Left ventricle myocardium inferior (tissue), 1 donor: ENCODE measurements around the gene DCDC1. TPM values are rescaled to one million over a fixed set of nuclear protein-coding genes. Genes with fewer than 3 reads are reported as not detected.
"Not testable (repeated sequence)": the region's sequence is repeated elsewhere in the genome, so short reads cannot be mapped to it uniquely, and the experiment has no call there.

Experiments
- DNase-seq: peaks from one replicate; pipeline ENCODE4 v3.0.0-alpha.2; 2020
- H3K27ac ChIP-seq: fragments of 200-600 bp; replicated peaks from 2 replicates; pipeline ENCODE4 v1.8.0; 2021
- H3K27me3 ChIP-seq: fragments of 200-600 bp; 2 replicates; pipeline ENCODE4 v1.8.0; 2021; ENCODE audit warnings: low read depth
- H3K36me3 ChIP-seq: fragments of 200-600 bp; 2 replicates; pipeline ENCODE4 v1.8.0; 2021
- H3K4me1 ChIP-seq: fragments of 200-600 bp; 2 replicates; pipeline ENCODE4 v1.8.0; 2021
- H3K4me3 ChIP-seq: fragments of 200-600 bp; 2 replicates; pipeline ENCODE4 v1.8.0; 2021; ENCODE audit warnings: mild to moderate bottlenecking, moderate library complexity
- H3K9me3 ChIP-seq: fragments of 200-600 bp; replicated peaks from 2 replicates; pipeline ENCODE4 v1.8.0; 2021
- CTCF ChIP-seq: fragments of 200-600 bp; IDR thresholded peaks from 2 replicates; pipeline ENCODE4 v1.8.0; 2021; ENCODE audit warnings: antibody characterized with exemption, mild to moderate bottlenecking, borderline replicate concordance
- intact Hi-C: fragments of 100-400 bp; cut with micrococcal nuclease; formaldehyde crosslinking; loops from one replicate; pipeline ENCODE4 v1.11.0; 2022
- total RNA-seq: library from RNA; stranded (reverse); fragmentation: NEBNext Ultra II Directional; extraction: Animal tissue kit (Norgen Biotek cat#: 25700); gene quantifications from one replicate; pipeline ENCODE4 v1.2.1, GENCODE V29; 2021
- donor health status: DM: no; HTN: yes; CAD: no; lungs with severe emphysema.

The DCDC1 gene
- total RNA-seq, 1 donor from 2014 or later = not detected

DNA sequence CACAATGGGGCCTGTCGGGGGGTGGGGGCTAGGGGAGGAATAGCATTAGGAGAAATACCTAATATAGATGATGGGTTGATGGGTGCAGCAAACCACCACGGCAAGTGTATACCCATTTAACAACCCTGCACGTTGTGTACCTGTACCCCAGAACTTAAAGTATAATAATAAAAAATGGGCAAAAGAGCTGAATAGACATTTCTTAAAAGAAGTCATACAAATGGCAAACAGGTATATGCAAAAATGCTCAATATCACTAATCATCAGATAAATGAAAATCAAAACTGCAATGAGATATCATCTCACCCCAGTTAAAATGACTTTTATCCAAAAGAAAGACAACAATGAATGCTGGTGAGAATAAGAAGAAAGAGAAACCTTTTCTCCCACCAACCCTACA, 419.7 kb downstream of the DCDC1 start:
- Histone ChIP-seq H3K36me3 (no peaks in the 10 kb centered on the region), H3K4me1 (no peaks in the 10 kb centered on the region), H3K9me3 (peaks cover 21% of the 10 kb centered on the region), H3K27ac (no peak overlapping the region), H3K27me3 (no peaks in the 10 kb centered on the region), H3K4me3 (no peak overlapping the region)
- no peak for DNase-seq
- TF ChIP-seq CTCF = no peak
- intact Hi-C loops = no loop called here

DNA sequence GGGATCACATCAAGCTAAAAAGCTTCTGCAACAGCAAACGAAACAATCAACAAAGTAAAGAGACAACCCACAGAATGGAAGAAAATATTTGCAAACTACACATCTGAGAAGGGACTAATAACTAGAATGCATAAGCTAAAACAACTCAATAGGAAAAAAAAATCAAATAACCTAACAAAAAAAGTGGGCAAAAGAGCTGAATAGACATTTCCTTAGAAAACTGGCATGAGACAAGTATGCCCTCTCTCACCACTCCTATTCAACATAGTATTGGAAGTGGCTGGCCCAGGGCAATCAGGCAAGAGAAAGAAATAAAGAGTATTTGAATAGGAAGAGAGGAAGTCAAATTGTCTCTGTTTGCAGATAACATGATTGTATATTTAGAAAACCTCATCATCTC, 421.8 kb downstream of the DCDC1 start:
- H3K9me3 ChIP-seq = peaks cover 21% of the 10 kb centered on the region
- intact Hi-C loops, H3K27me3 ChIP-seq, H3K27ac ChIP-seq, H3K4me3 ChIP-seq, H3K4me1 ChIP-seq, DNase-seq, H3K36me3 ChIP-seq: not testable (repeated sequence)

DNA sequence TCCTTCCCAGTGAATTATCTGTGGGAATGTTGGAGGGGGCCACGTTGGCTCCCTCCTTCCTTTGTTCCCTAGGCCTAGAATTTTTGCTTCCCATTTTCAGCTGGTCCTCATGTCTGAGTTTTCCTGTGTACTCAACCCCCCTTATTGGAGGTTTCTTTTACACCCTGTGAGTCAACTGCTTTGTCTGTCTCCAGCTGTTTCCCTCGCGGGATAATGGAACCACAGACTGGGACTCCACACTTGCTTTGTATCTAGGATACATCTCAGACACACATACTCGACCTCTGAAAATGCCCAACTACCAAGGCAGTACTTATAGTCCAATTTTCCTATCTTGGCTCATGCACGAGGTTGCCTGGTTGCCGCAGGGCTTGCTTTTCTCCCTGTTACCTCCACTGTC, 430.7 kb downstream of the DCDC1 start:
- H3K9me3 ChIP-seq = peaks cover 6% of the 10 kb centered on the region
- TF ChIP-seq CTCF = no peak
- H3K27ac ChIP-seq = no peak overlapping the region
- DNase-seq = no peak
- H3K36me3 ChIP-seq = no peaks in the 10 kb centered on the region
- no peak overlapping the region for H3K4me3 ChIP-seq
- intact Hi-C loops = no loop called here
- no peaks in the 10 kb centered on the region for H3K4me1 ChIP-seq
- no peaks in the 10 kb centered on the region for H3K27me3 ChIP-seq

- intact Hi-C loops = no loop called here
- Histone ChIP-seq H3K9me3 (peaks cover 6% of the 10 kb centered on the region), H3K4me1 (no peaks in the 10 kb centered on the region), H3K27me3 (peaks cover 3% of the 10 kb centered on the region), H3K4me3 (no peak overlapping the region), H3K36me3 (no peaks in the 10 kb centered on the region), H3K27ac (no peak overlapping the region)
- TF ChIP-seq CTCF = no peak
- DNase-seq = no peak
Measured at GRCh38 chr11:30938171-30938570, 431.4 kb downstream of the DCDC1 start.

- TF ChIP-seq CTCF = no peak
Measured at GRCh38 chr11:30936491-30936890, 433.0 kb downstream of the DCDC1 start.

GRCh38 chr11:30935861-30936260, 433.7 kb downstream of the DCDC1 start:
- H3K36me3 ChIP-seq = no peaks in the 10 kb centered on the region
- peaks cover 7% of the 10 kb centered on the region for H3K27me3 ChIP-seq
- TF ChIP-seq CTCF = no peak
- H3K9me3 ChIP-seq = peaks cover 6% of the 10 kb centered on the region
- H3K27ac ChIP-seq = no peak overlapping the region
- intact Hi-C loops = no loop called here
- H3K4me3 ChIP-seq = no peak overlapping the region
- H3K4me1 ChIP-seq = no peaks in the 10 kb centered on the region
- DNase-seq = no peak

More at GRCh38 chr11:30936491-30936890, 433.0 kb downstream of the DCDC1 start:
- Histone ChIP-seq H3K27me3 (peaks cover 7% of the 10 kb centered on the region), H3K36me3 (no peaks in the 10 kb centered on the region), H3K27ac (no peak overlapping the region), H3K4me3 (no peak overlapping the region), H3K9me3 (peaks cover 6% of the 10 kb centered on the region), H3K4me1 (no peaks in the 10 kb centered on the region)
- intact Hi-C loops = no loop called here
- no peak for DNase-seq
